Natural killer cell (primary cell): ENCODE measurements around the gene CSNK1G1. TPM values are rescaled to one million over a fixed set of nuclear protein-coding genes. Genes with fewer than 3 reads are reported as not detected.

Experiments used
- ATAC-seq, 3 donors: fragments of 150-1000 bp in 2 of 3; fragments of 200-7000 bp in 1 of 3; cut with Tn5 transposase; 1 replicate in 1 of 3; 2 replicates in 2 of 3; pipeline ENCODE4 v1.10.0; 2021; ENCODE audit warnings: mild to moderate bottlenecking in 2 of 3, moderate library complexity in 2 of 3
- DNase-seq, 2 donors: peaks; one replicate each; pipeline versions ENCODE4 v3.0.0 to v3.0.0-alpha.2; 2013 to 2021; ENCODE audit warnings: mixed read lengths in 1 of 2
- H3K27ac ChIP-seq: one replicate; pipeline ENCODE4 v1.5.1; 2013; ENCODE audit warnings: mild to moderate bottlenecking, low read length
- H3K27me3 ChIP-seq: one replicate; pipeline ENCODE4 v1.6.1; 2013; ENCODE audit warnings: low read length; ENCODE audit not compliant: control insufficient read depth, insufficient read depth
- H3K36me3 ChIP-seq: one replicate; pipeline ENCODE4 v1.6.1; 2013; ENCODE audit warnings: low read length; ENCODE audit not compliant: control insufficient read depth, insufficient read depth
- H3K4me1 ChIP-seq: one replicate; pipeline ENCODE4 v1.6.1; 2013; ENCODE audit warnings: low read length; ENCODE audit not compliant: control insufficient read depth, insufficient read depth
- H3K4me3 ChIP-seq: one replicate; pipeline ENCODE4 v1.5.1; 2013; ENCODE audit warnings: low read length
- H3K9me3 ChIP-seq: one replicate; pipeline ENCODE4 v1.6.1; 2013; ENCODE audit warnings: low read length; ENCODE audit not compliant: control insufficient read depth, insufficient read depth
- H3K27ac Mint-ChIP-seq, 2 donors: one replicate each; pipeline ENCODE4 v1.8.0; 2022; ENCODE audit warnings: mild to moderate bottlenecking in 2 of 2, mixed read lengths in 2 of 2, moderate library complexity in 1 of 2
- H3K27me3 Mint-ChIP-seq, 2 donors: one replicate each; pipeline ENCODE4 v1.8.0; 2022; ENCODE audit warnings: low read depth in 2 of 2, mixed read lengths in 2 of 2
- H3K36me3 Mint-ChIP-seq: one replicate; pipeline ENCODE4 v1.8.0; 2022; ENCODE audit warnings: mixed read lengths
- H3K4me1 Mint-ChIP-seq, 2 donors: one replicate each; pipeline ENCODE4 v1.8.0; 2022; ENCODE audit warnings: mixed read lengths in 2 of 2
- H3K4me3 Mint-ChIP-seq: one replicate; pipeline ENCODE4 v1.8.0; 2022; ENCODE audit warnings: mild to moderate bottlenecking, moderate library complexity, mixed read lengths
- H3K9me3 Mint-ChIP-seq, 2 donors: one replicate each; pipeline ENCODE4 v1.8.0; 2022; ENCODE audit warnings: mixed read lengths in 2 of 2
- CTCF ChIP-seq: fragments of 200-600 bp; IDR thresholded peaks from one replicate; pipeline ENCODE4 v1.8.0; 2022; ENCODE audit warnings: antibody characterized with exemption
- WGBS: methylation state at CpG from one replicate; pipeline ENCODE4 v1.1.7; 2013; ENCODE audit warnings: missing lambda C conversion rate; ENCODE audit not compliant: insufficient coverage; 5-methylcytosine and 5-hydroxymethylcytosine counted together
- intact Hi-C: fragments of 100-400 bp; cut with micrococcal nuclease; formaldehyde crosslinking; loops from one replicate; pipeline ENCODE4 v1.14.2; 2022
- total RNA-seq, 4 donors: library from RNA; stranded (reverse); fragments of 120-200 nt in 1 of 4; gene quantifications; one replicate each; pipeline versions ENCODE4 v1.2.3 to v1.2.4, GENCODE V29; 2013 to 2022

CSNK1G1 gene
- total RNA-seq, 3 donors from 2014 or later (not counting 1 experiment from before 2014, with no cell fraction given): 26.2 to 36.8 (median 34.0) TPM

- no peak for TF ChIP-seq CTCF
- no peaks in the 10 kb centered on the region for H3K9me3 ChIP-seq
- H3K27me3 ChIP-seq: peaks cover 11% of the 10 kb centered on the region
- H3K27ac Mint-ChIP-seq: no peak overlapping the region
- DNase-seq: no peak
- peaks cover 4 to 6% of the 10 kb centered on the region in 2 donors for H3K27me3 Mint-ChIP-seq
- H3K36me3 ChIP-seq: peaks cover 61% of the 10 kb centered on the region
- 90% methylated on average over 15 of the region's 15 CpGs for WGBS
- intact Hi-C loops: no loop called here
- H3K4me3 ChIP-seq: no peak overlapping the region
- H3K4me1 ChIP-seq: peaks cover 47% of the 10 kb centered on the region
- peaks cover 38 to 47% of the 10 kb centered on the region in 2 donors for H3K4me1 Mint-ChIP-seq
- no peak overlapping the region for H3K4me3 Mint-ChIP-seq
- ATAC-seq: no peak
- no peaks in the 10 kb centered on the region for H3K9me3 Mint-ChIP-seq
- peaks cover 15% of the 10 kb centered on the region for H3K36me3 Mint-ChIP-seq
- no peak overlapping the region for H3K27ac ChIP-seq
Observed at GRCh38 chr15:64155802-64156651, 199.9 kb downstream of the CSNK1G1 start.

- peak; percentile 89 for TF ChIP-seq CTCF
- ATAC-seq (peak; percentile 90 to 96 (median 96)), DNase-seq (peak; percentile 89 to 92)
- Histone ChIP-seq H3K4me3 (peak overlapping the region; percentile 19), H3K9me3 (no peaks in the 10 kb centered on the region), H3K36me3 (peaks cover 43% of the 10 kb centered on the region), H3K4me1 (peaks cover 38% of the 10 kb centered on the region), H3K27ac (peak overlapping the region; percentile 25), H3K27me3 (peaks cover 12% of the 10 kb centered on the region)
- WGBS: 33% methylated on average over 12 of the region's 12 CpGs
- intact Hi-C loops: loop anchor here (5.0 kb wide), 1 partner anchor 56 kb away; the partner anchor contains the start of gene SNX1
- Mint-ChIP-seq H3K4me1 (peaks cover 22 to 43% of the 10 kb centered on the region in 2 donors), H3K9me3 (no peaks in the 10 kb centered on the region), H3K27ac (peak overlapping the region in 1 of 2 donors; percentile 72), H3K36me3 (peaks cover 12% of the 10 kb centered on the region), H3K4me3 (peak overlapping the region; percentile 87), H3K27me3 (peaks cover 6 to 7% of the 10 kb centered on the region in 2 donors)
Observed at GRCh38 chr15:64153480-64154367, 202.2 kb downstream of the CSNK1G1 start.

- H3K4me3 Mint-ChIP-seq: peak overlapping the region; percentile 52
Observed at GRCh38 chr15:64152507-64153387, 203.2 kb downstream of the CSNK1G1 start.

More at GRCh38 chr15:64152507-64153387, 203.2 kb downstream of the CSNK1G1 start:
- intact Hi-C loops: loop anchor here (5.0 kb wide), 1 partner anchor 55 kb away; the partner anchor contains the start of gene SNX1
- Mint-ChIP-seq H3K36me3 (peaks cover 2% of the 10 kb centered on the region), H3K27me3 (peaks cover 6 to 7% of the 10 kb centered on the region in 2 donors), H3K4me1 (peaks cover 12 to 34% of the 10 kb centered on the region in 2 donors), H3K9me3 (no peaks in the 10 kb centered on the region), H3K27ac (peak overlapping the region in 1 of 2 donors; percentile 72)
- no peak for TF ChIP-seq CTCF
- H3K9me3 ChIP-seq: no peaks in the 10 kb centered on the region
- H3K27ac ChIP-seq: peak overlapping the region; percentile 4
- peaks cover 33% of the 10 kb centered on the region for H3K36me3 ChIP-seq
- peaks cover 12% of the 10 kb centered on the region for H3K27me3 ChIP-seq
- WGBS: 24% methylated on average over 26 of the region's 27 CpGs
- DNase-seq (peak in 1 of 2 donors; percentile 39), ATAC-seq (peak in 1 of 3 donors; percentile 1)
- H3K4me3 ChIP-seq: peak overlapping the region; percentile 19
- H3K4me1 ChIP-seq: peaks cover 35% of the 10 kb centered on the region
